ENCODE measurements around the gene NFASC.

Gene NFASC

DNA sequence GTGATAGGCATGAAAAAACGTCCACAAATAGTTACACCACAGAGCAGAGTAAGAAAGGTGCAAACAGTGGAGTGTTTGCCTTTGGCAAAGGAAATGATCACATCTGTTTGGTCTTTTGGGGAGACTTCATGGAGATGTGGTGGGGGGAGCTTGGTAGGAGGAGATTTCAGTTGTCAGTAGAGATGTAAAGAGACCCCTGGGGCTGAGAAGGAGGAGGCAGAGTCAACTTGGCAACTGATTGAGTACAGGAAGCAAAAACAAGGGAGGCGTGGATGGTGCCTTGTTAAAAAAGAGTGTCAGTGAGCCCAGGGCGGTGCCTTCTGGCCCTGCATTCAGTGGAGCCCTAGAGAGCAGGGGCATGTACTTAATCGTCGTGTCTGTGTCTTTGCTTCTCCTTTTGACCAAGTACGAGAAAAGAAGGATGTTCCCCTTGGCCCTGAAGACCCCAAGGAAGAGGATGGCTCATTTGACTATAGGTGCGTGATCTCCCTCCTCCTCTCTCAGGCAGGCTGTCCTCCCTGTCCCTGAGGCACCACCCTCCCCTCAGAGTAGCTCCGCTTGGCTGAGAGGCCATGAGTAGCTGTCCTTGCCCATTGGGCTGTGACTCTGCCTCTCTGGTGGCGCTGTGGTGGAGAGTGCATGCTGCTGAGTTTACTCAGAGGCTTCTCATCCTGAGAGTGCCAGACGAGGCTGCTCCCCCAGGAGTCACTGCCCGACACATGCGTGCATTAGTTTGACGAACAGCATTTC is 141.9 kb downstream of the NFASC start:
- no peak for DNase-seq
- intact Hi-C loops (cut with DNase I) = no loop called here

DNA sequence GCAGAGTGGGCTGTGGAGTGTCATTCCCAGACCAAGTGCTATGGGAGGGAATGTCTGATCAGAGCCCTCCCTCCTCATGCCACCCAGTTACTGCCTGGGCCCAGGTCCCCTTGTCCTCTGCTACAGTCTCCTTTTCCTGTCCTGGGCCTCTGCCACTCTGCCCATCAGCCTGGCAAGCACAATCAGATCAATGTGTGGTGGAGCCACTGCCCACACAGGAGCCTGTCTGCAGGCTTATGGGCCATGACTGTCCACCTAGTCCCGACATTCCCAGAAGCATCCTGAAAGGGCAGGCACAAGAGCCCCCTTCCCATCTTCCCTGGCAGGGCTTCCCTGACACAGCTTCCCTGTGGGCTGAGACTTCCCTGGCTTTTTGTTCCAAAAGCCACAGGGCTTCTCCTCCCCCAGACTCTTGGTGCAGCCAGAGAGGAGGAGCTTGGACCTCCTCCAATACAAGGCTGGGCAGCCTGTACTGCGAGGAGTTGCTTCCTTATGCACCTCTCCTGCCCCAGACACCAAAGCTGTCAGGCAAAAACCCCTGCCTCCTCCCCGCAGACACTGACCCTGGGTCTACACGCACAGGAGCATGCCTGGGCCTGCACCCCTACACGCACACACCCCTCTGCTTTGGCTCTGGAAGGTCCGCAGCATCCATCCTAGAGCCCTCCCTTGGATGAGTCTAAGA is 143.2 kb downstream of the NFASC start:
- intact Hi-C loops (cut with DNase I) = no loop called here
- peak in 39 of 42 donors; percentile 38 to 81 (median 61) for DNase-seq

DNA sequence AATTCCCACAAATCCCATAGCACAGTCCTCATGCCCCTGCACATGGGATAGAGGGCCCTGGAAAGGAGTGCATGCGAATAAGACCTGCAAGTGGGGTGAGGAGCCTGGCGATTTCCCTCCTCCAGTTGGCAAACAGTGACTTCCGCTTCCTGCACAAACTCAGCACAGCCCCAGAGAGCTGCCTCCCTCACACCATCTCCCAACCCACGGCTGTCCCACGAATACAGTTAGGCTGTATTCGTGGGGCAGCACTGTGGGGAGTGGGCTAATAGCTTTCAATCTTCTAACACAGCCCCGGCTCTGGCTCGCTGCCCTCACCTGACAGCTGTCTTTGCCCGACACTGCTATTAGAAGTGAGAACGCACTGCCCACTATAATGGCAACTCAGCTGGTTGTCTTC is 144.1 kb downstream of the NFASC start:
- DNase-seq = no peak
- intact Hi-C loops (cut with DNase I) = no loop called here

DNA sequence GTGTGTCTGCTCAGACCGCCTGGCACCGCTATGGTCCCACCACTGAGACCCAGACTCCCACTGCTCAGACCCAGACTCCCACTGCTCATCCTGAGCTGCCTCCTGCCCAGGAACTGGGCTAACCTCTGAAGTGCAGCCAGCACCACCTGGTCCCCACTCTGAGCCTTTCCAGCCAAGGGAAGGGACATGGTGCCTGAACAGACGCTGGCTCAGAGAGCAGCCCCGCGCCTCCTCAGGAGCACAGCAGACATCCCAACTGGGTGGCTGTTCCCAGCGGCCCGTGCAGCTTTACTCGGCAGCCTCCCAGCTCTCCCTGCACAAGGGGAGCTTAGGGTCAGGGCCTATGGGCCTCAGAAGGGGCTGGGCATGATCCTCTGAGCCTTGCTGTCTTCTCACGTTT is 144.6 kb downstream of the NFASC start:
- DNase-seq = no peak
- intact Hi-C loops (cut with DNase I) = no loop called here

DNA sequence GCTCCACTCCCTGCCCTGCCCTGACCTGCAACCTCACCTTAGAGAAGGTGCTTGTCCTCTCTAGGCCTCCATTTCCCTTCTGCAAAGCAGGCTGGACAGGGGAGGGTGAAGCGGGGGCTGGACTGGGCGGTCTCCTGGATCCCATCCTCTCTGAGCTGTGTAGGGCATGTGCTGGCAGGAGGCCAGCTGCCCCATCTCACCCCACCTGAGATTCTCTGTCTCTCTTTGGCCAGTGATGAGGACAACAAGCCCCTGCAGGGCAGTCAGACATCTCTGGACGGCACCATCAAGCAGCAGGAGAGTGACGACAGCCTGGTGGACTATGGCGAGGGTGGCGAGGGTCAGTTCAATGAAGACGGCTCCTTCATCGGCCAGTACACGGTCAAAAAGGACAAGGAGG is 145.4 kb downstream of the NFASC start:
- intact Hi-C loops (cut with DNase I) = no loop called here
- DNase-seq = no peak

DNA sequence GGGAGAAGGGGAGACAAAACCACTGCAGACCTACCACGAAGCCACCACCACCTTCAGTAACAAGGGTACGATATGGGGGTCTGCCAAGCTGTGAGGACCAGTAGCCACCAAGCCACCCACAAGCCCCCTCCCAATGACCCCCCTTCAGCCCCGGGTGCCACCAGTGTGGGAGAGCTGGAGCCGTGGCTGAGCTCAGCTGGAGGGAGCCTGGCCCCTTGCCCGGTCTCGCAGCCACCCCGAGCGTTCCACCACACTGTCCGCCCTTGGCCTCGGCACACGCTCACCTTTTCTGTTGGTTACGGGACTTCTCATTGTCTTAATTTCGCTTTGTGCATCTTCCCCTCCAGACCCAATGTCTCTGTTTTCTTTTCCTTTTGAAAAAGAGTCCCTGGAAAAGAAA is 145.9 kb downstream of the NFASC start:
- intact Hi-C loops (cut with DNase I) = no loop called here
- DNase-seq = peak in 20 of 42 donors; percentile 29 to 80 (median 52)

DNA sequence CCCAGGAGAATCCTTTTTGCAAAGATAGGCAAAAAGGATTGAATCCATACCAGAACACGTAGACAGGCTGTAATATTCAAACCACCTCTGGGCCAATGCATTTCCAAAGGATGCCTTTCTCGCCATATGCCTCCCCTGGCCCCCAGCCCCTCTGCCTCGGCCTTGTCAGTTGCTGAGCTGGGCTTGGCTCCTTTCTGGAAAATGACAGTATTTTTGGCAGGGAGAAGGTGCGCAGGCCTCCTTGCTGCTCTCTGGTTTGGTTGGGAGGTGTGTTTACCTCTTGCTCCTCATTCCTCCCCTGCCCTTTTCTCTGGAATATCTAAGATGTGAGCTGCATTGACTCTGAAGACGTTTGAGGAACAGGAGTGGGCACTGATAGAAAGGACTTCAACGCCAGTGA is 146.3 kb downstream of the NFASC start:
- no peak for DNase-seq
- intact Hi-C loops (cut with DNase I) = no loop called here

DNA sequence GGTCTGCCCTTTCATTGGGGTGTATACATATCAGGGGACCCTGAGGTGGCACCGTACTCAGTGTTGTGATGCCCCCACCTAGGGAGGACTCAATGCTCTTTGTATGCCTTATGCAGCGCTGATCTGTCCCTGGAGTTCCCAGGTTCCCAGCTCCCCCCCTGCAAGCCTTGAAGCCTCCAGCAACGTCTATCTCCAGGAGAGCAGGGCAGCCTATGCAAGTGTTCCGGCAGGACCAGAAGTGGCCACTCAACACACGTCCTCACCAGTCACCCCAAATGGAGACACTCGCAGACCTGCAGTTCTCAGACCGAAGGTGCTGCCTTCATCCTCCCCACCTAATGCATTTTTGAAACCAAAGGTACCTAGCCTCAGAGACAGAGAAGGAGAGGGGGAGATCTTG is 147.1 kb downstream of the NFASC start:
- intact Hi-C loops (cut with DNase I) = no loop called here
- no peak for DNase-seq

DNA sequence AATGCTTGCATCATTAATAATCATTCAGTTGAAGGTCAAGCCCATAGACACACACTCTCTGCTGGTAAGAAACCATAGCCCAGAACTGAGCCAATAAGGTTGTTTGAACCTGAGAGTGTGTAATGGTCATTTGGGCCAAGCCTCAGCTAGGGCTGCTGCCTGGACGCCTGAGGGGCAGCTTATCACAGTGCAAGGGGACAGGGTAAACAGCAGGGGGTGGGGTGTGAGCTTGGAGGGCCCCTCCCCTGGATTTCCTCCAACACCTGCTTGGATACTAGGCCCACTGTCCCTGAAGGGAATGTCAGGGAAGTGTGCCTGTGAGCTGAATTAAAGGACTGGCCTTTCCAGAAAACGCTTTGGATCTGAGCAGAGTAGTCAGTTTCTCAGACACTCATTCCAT is 147.7 kb downstream of the NFASC start:
- DNase-seq = no peak
- intact Hi-C loops (cut with DNase I) = no loop called here

DNA sequence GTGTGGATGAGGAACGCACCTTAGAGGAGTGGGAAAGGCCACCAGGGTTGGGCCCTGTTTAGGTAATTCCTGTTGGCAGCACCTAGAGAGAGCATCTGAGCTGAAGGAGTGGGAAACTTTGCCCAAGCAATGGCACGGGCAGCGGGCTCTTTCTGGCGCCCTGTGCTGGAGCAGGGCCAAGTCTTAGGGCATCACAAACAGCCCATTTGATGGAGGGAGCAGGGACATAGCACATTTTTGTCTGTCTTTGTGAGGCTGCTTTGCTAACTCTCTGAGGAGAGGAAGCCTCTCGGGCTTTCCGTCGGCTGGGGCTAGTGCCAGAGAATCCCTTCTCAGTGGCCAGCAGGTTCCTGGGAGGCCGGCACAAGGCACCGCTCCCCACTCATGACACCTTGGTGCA is 149.8 kb downstream of the NFASC start:
- peak in 27 of 42 donors; percentile 25 to 74 (median 51) for DNase-seq
- intact Hi-C loops (cut with DNase I) = no loop called here

DNA sequence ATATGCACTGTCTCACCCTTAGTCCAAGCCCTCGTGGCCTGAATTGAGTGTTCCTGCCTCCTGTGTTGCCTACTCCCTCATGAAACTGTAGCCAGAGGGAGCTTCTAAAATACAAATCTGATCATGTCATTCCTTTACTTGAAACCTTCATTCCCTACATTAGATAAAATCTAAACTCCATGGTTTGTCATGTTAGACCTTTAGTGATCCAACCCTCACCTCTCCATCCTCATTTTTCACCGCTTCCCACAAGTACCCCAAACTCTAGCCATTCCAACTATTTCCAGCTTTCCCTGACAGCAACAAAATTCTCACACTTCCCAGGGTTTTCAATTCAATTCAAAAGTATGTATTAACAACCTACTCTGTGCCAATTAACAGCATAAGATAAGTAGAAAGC is 154.0 kb downstream of the NFASC start:
- intact Hi-C loops (cut with DNase I) = no loop called here
- DNase-seq = no peak

DNA sequence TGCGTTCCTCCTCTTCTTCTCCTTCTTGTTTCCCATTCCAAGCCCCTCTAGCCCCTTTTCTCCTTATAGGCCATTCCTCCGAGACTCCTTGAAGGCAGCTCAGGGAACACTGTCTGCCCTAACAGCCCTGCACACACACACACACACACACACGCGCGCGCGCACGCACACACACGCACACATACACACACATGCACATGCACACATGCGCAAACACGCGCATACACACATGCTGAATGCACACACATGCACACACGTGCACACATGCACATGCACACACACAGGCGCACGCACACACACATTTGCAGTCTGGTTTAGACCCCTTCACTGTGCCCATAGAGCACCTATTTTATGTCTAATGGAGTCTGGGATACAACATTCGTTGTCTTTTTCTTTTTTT is 154.6 kb downstream of the NFASC start:
- intact Hi-C loops (cut with DNase I) = no loop called here
- no peak for DNase-seq

DNA sequence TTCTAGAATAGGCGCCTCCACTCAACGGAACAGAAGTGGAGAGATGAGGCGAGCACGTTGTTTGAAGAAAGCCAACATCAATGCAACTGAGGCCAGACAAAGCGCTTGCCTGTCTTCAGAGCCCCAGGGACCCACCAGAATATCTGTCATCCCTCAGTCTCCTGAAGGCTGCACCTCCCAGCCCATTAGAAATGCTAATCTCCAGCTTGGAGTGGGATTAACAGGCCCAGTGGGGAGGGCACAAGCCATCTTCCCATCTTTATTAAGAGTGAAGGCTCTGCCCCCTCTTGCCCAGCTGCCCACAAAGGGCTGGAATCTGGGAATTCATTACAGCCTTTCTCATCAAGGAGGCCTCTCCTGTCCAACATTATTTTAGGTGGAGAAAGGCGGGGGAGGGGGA is 155.5 kb downstream of the NFASC start:
- no peak for DNase-seq
- intact Hi-C loops (cut with DNase I) = no loop called here

DNA sequence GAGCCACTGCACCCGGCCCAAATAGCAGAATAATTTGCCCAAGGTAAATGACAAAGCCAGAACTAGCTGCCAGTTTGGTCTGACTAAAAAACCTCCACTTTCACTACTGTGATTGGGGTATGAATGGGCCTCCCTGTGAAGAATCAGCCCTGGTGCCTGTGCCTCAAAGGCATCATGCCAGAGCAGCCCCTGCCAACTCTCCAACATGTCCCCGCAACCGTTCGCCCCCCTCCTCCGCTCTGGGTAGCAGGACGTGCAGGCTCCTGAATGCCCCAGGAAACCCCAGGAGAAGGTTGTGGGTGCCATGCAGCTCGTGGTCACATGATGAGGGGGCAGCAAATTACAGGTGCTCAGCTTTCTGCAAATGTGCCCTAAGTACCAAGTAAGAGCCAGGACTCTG is 157.7 kb downstream of the NFASC start:
- intact Hi-C loops (cut with DNase I) = no loop called here
- DNase-seq = no peak

DNA sequence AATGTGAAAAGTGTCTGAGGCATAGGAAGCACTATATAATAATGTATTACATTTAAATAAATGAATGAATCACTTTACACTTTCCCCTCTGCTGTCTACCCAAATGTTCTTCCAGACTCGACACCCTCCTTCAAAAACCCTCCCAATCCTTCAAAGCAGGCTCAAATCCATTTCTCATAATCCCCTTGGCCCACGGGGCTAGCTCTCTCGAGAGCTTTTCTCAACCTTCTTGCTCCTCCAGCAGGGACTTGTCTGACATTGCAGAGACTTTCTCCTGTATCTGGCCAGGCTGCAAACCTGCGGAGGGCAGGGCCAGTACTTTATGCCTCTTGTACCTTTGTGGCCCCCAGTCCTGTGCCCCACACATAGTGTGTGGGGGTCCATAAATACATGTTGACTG is 158.3 kb downstream of the NFASC start:
- intact Hi-C loops (cut with DNase I) = no loop called here
- no peak for DNase-seq

DNA sequence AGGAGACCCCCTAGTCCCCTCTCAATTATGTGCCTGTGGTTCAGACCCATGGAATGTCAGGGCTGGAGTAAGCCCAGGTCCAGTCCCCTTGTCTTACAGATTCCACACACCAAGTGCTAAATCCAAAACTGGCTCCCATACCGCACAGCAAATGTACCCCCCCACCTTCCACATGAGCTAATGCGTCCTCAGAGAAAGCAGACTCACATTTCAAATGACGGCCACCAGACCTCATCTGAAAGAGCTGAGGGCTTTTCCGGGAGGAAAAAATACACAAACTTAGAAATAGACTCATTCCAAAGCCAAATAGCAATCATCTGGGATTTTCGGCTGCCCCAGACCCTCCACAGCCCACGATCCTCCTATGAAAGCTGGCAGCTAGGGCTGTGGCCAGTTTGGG is 159.6 kb downstream of the NFASC start:
- intact Hi-C loops (cut with DNase I) = no loop called here
- DNase-seq = no peak

DNA sequence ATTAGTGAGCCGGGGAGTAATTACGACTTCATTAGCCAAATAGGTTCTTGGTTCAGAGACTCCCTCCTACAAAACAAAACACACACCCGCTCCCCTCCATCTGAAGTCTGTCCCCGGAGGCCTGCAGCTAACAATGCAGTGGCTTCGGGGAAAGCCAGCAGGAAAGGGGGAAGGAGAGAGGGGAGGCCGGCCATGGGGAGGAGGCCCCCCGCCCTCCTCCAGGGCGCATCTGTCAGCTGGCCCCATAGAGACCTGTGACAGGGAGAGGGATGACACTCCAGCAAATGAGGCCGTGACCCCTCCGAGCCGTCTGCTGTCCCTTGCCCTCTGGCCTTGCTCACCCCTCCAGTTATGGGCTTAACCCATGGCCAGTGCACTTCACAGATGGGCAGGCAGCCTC is 160.2 kb downstream of the NFASC start:
- no peak for DNase-seq
- intact Hi-C loops (cut with DNase I) = no loop called here

DNA sequence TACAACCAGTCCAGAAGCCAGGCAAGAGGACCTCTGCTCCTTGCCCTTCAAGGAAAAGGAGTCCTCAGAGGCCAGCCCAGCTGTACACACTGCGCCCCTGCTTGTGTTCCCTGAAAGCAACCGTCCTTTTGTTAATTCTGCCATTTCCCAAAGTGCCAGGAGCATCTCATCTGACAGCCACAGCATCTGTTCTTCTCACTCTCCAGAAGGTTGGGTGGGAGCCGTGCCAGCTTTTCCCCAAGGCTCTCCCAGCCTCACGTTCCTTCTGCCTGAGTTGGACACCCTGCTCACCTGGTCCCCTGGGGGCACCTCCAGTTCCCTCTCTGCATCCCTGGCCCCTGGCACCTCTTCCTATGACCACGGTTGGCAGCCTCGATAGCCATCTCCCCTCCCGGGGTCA is 161.8 kb downstream of the NFASC start:
- DNase-seq = no peak
- intact Hi-C loops (cut with DNase I) = no loop called here

DNA sequence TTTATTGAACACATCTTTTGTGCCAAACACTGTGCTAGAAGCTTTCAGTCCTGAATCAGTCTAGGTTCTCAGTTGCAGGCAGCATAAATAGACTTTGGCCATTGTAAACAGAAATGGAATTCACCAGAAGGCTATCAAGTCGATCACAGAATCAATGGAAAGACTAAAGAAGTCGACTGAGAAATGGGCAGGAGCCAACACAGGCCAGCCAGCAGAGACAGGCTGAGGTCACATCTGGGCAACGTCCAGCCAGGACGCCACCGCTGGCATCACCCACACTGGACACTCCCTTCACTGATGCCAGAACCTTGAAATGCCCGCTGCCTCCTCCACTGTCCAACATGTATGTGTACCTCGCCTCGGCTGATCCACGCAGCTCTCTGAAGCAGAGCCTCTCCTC is 166.9 kb downstream of the NFASC start:
- intact Hi-C loops (cut with DNase I) = no loop called here
- peak in 32 of 42 donors; percentile 37 to 81 (median 61) for DNase-seq

DNA sequence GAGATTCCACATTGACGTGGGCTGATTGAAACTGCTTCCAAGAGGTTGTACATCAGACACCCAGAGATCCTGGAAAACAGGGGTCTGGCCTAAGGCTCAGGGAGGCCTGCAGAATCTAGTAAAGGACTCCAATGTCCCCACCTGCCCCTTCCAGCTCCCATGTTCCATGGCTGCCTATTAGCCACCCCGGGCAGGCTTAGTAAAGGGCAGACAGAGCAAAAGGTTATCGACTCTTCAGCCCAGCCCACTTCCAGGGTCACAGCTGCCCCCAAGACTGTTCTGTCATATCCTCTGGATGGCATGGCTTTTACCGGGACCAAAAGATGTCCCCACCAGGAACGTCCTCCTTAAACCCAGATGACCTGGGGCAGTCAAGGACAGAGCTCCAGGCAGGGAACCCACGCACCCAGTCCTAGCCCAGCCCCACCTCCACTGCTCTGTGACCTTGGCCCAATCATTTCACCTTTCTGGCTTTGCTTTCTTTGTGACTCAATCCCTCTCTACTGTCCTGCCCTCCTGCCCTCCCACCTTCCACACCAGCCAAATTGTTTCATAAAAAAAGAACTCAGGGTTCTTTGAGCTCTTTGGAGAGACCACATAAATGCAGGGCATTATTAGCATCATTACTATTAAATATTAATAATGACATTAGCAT is 167.6 kb downstream of the NFASC start:
- intact Hi-C loops (cut with DNase I) = no loop called here
- no peak for DNase-seq

All from head of caudate nucleus (tissue), 42 donors.